GM18520 (cell line): ENCODE data around the gene NR2F1.

ENCODE experiments used
- ATAC-seq: cut with Tn5 transposase; IDR thresholded peaks from one replicate; pipeline ENCODE4 v1.9.1; 2021; ENCODE audit not compliant: unreplicated experiment

The NR2F1 gene

GRCh38 chr5:93590493-93590892 is 7.5 kb downstream of the NR2F1 start:
- no peak for ATAC-seq

- no peak for ATAC-seq
Observed at GRCh38 chr5:93591323-93591945, 8.4 kb downstream of the NR2F1 start.

- no peak for ATAC-seq
Observed at GRCh38 chr5:93592883-93593282, 9.9 kb downstream of the NR2F1 start.

- no peak for ATAC-seq
Observed at GRCh38 chr5:93593476-93594131, 10.6 kb downstream of the NR2F1 start.

GRCh38 chr5:93594591-93595419 is 11.8 kb downstream of the NR2F1 start:
- no peak for ATAC-seq

GRCh38 chr5:93595420-93596147 is 12.6 kb downstream of the NR2F1 start:
- no peak for ATAC-seq

- no peak for ATAC-seq
Observed at GRCh38 chr5:93596310-93596675, 13.3 kb downstream of the NR2F1 start.

- no peak for ATAC-seq
Observed at GRCh38 chr5:93596676-93597490, 13.9 kb downstream of the NR2F1 start.

GRCh38 chr5:93598091-93599000 is 15.3 kb downstream of the NR2F1 start:
- no peak for ATAC-seq

- no peak for ATAC-seq
Observed at GRCh38 chr5:93599001-93599379, 16.0 kb downstream of the NR2F1 start.

- ATAC-seq, result no peak
Observed at GRCh38 chr5:93599399-93600120, 16.5 kb downstream of the NR2F1 start.

GRCh38 chr5:93600409-93601070 is 17.5 kb downstream of the NR2F1 start:
- no peak for ATAC-seq

- no peak for ATAC-seq
Observed at GRCh38 chr5:93601071-93601801, 18.2 kb downstream of the NR2F1 start.

- ATAC-seq, result no peak
Observed at GRCh38 chr5:93601802-93602155, 18.8 kb downstream of the NR2F1 start.

GRCh38 chr5:93602241-93603077 is 19.4 kb downstream of the NR2F1 start:
- ATAC-seq, result no peak

GRCh38 chr5:93603078-93603792 is 20.2 kb downstream of the NR2F1 start:
- ATAC-seq, result no peak
